K562 (cell line): Measurements from ENCODE around the gene NDUFB7. TPM values are rescaled to one million over a fixed set of nuclear protein-coding genes. Genes with fewer than 3 reads are reported as not detected.
A peak's percentile ranks its signal among the peaks of the same experiment; 100 is the strongest.

ENCODE experiments used
- BMI1 ChIP-seq: fragments of 150-350 bp; IDR thresholded peaks from 2 replicates; pipeline ENCODE4 v1.6.1; 2014; ENCODE audit warnings: low read length
- BRF2 ChIP-seq: IDR thresholded peaks from 3 replicates; pipeline ENCODE4 v1.6.1; 2011; ENCODE audit warnings: borderline replicate concordance, mild to moderate bottlenecking; ENCODE audit not compliant: insufficient read length, insufficient read depth
- DNMT1 ChIP-seq: fragments of 450-650 bp; IDR thresholded peaks from 2 replicates; pipeline ENCODE4 v1.6.1; 2016; ENCODE audit warnings: antibody characterized with exemption, mild to moderate bottlenecking
- ESRRA ChIP-seq: fragments of 450-650 bp; IDR thresholded peaks from 2 replicates; pipeline ENCODE4 v1.6.1; 2014; ENCODE audit warnings: low read depth, mild to moderate bottlenecking, moderate library complexity, borderline replicate concordance
- EZH2 ChIP-seq: IDR thresholded peaks from 2 replicates; pipeline ENCODE4 v1.6.1; 2012; ENCODE audit warnings: low read depth, mild to moderate bottlenecking, inconsistent platforms, low read length, borderline replicate concordance
- GATA2 ChIP-seq: sonication (generic); formaldehyde crosslinking; IDR thresholded peaks from 2 replicates; pipeline ENCODE4 v1.4.0; 2020; ENCODE audit warnings: mild to moderate bottlenecking, missing genetic modification reagents
- HEY1 ChIP-seq: fragments of 250-450 bp; sonication (Bioruptor Pico); IDR thresholded peaks from 2 replicates; pipeline ENCODE4 v1.5.0; 2020; ENCODE audit warnings: mild to moderate bottlenecking, moderate library complexity, borderline replicate concordance
- HNRNPK ChIP-seq: fragments of 200-400 bp; formaldehyde crosslinking; IDR thresholded peaks from one replicate; pipeline ENCODE4 v1.6.1; 2018; ENCODE audit warnings: mild to moderate bottlenecking, low read depth, low read length; ENCODE audit not compliant: poor library complexity, severe bottlenecking
- JUNB ChIP-seq: fragments of 450-650 bp; formaldehyde crosslinking; conservative IDR thresholded peaks from 2 replicates; pipeline ENCODE4 v1.4.0; 2020; ENCODE audit warnings: mild to moderate bottlenecking
- NELFE ChIP-seq: IDR thresholded peaks from 2 replicates; pipeline ENCODE4 v1.6.1; 2011; ENCODE audit warnings: mild to moderate bottlenecking; ENCODE audit not compliant: insufficient read depth, insufficient read length
- NFIX ChIP-seq: fragments of 250-450 bp; sonication (Bioruptor Pico); IDR thresholded peaks from 2 replicates; pipeline ENCODE4 v1.4.0; 2020; ENCODE audit warnings: low read depth, mild to moderate bottlenecking, moderate library complexity
- PCBP1 ChIP-seq: fragments of 200-400 bp; formaldehyde crosslinking; IDR thresholded peaks from 2 replicates; pipeline ENCODE4 v1.6.1; 2018; ENCODE audit warnings: mild to moderate bottlenecking, low read depth, low read length; ENCODE audit not compliant: poor library complexity, severe bottlenecking
- SIX5 ChIP-seq, 2 experiments: IDR thresholded peaks; 2 replicates each; pipeline ENCODE4 v1.6.1; 2011; ENCODE audit warnings: low read length in 2 of 2, borderline replicate concordance in 1 of 2, low read depth in 1 of 2, mild to moderate bottlenecking in 1 of 2, moderate library complexity in 1 of 2; ENCODE audit not compliant: insufficient read depth in 1 of 2
- ZBTB17 ChIP-seq: fragments of 450-650 bp; formaldehyde crosslinking; IDR thresholded peaks from 2 replicates; pipeline ENCODE4 v1.4.0; 2020; ENCODE audit warnings: mild to moderate bottlenecking
- ZNF124 ChIP-seq: sonication (generic); formaldehyde crosslinking; IDR thresholded peaks from 2 replicates; pipeline ENCODE4 v1.8.1; 2022; ENCODE audit warnings: missing genetic modification reagents
- ZNF274 ChIP-seq: IDR thresholded peaks from 2 replicates; pipeline ENCODE4 v1.6.1; 2011; ENCODE audit warnings: low read depth, mild to moderate bottlenecking, low read length, moderate library complexity, borderline replicate concordance
- ZNF75A ChIP-seq: fragments of 450-650 bp; formaldehyde crosslinking; IDR thresholded peaks from 2 replicates; pipeline ENCODE4 v1.4.0; 2020; ENCODE audit warnings: mild to moderate bottlenecking
- polyA plus RNA-seq, 8 experiments: library from polyadenylated mRNA; depleted of rRNA in 4 of 8; stranded (reverse) in 5 of 8; unstranded in 3 of 8; fragments of >200 nt; fragmentation: Nextera tagmentation in 2 of 8; fragmentation: Illumina TruSeq in 1 of 8; extraction: Ambion mirVana in 2 of 8; extraction: Trizol in 1 of 8; gene quantifications; 2 replicates each; pipeline versions ENCODE4 v1.2.1 to v1.2.3, GENCODE V29; 2011 to 2014; ENCODE audit warnings: inconsistent platforms in 1 of 8, missing spikeins in 1 of 8
- total RNA-seq, 7 experiments: library from RNA; depleted of rRNA in 6 of 7; stranded (reverse); fragments of >200 nt in 6 of 7; fragmentation: Illumina TruSeq in 2 of 7; extraction: Trizol in 2 of 7; gene quantifications; 2 replicates each; pipeline versions ENCODE4 v1.2.1 to v1.2.3, GENCODE V29; 2011 to 2021; ENCODE audit warnings: low replicate concordance in 1 of 7
- TF ChIP-seq, protein P1 (sequence below): fragments of 250-450 bp; sonication (Bioruptor Pico); IDR thresholded peaks from 2 replicates; pipeline ENCODE4 v1.8.0; 2021; ENCODE audit warnings: mild to moderate bottlenecking, moderate library complexity
- TF ChIP-seq, protein P2 (sequence below), 2 experiments: fragments of 450-650 bp in 1 of 2; sonication (generic) in 1 of 2; formaldehyde crosslinking in 1 of 2; IDR thresholded peaks in 1 of 2; conservative IDR thresholded peaks in 1 of 2; 2 replicates each; pipeline versions ENCODE4 v1.6.1 to v1.8.1; 2016 to 2023; ENCODE audit warnings: mild to moderate bottlenecking in 2 of 2, moderate library complexity in 2 of 2, inconsistent platforms in 1 of 2, missing genetic modification reagents in 1 of 2
- TF ChIP-seq, protein P3 (sequence below): fragments of 450-650 bp; IDR thresholded peaks from 2 replicates; pipeline ENCODE4 v1.7.0; 2016; ENCODE audit warnings: borderline replicate concordance

Gene NDUFB7
- total and polyA plus RNA-seq, 9 of the 15 experiments (the other 6 are each of a cell fraction or from before 2014, with no cell fraction given) = 14.9 to 842 (median 137) TPM

DNA sequence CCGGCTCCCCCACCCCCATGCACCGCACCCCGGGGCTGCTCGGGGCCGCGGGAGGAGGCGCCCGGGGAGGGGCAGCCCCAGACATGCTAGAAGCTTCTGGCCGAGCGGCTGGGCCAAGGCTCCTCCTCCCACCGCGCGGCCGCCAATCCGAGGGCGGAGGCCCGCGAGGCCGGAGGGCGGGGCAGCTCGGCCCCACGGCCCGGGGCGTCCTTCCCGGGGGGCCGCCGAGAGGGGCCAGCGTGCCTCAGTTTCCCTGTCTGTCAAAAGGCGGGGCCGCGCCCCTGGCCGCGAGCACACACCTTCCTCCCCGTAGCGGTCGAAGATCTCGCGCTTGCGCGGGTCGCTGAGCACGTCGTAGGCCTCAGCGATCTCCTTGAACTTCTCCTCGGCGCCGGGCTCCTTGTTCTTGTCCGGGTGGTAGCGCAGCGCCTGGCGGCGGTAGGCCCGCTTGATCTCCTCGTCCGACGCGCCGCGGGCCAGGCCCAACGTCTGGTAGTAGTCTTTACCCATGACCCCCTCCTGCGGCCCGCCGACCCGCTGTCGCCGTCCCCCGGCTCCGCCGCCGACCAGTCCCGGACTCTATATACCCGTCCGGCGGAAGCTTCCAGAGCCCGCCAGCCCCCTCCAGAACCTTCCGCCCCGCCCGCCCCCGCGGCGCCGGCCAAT, 53.9 kb downstream of the NDUFB7 start, which contains the start of gene DNAJB1 (continued):
- TF ChIP-seq GATA2 (CRISPR knock-in tag) (no peak), PCBP1 (peak; percentile 69), ZNF75A (CRISPR knock-in tag) (no peak), BMI1 (no peak), JUNB (no peak), SIX5 (IDR thresholded peaks at IDR 0.05; ENCODE audit: borderline replicate concordance in 1 of 2, insufficient read depth in 1 of 2, low read depth in 1 of 2, low read length in 2 of 2) (no peak), ZNF274 (no peak), ZBTB17 (CRISPR knock-in tag) (peak; percentile 64; the same call in 1 of the 2 replicates), HNRNPK (no peak), HEY1 (CRISPR knock-in tag) (no peak), BRF2 (no peak), ESRRA (peak; percentile 41; the same call in 1 of the 2 replicates), EZH2 (no peak), NFIX (CRISPR knock-in tag) (no peak), ZNF124 (CRISPR knock-in tag) (no peak), NELFE (peak; percentile 67), DNMT1 (no peak)
- TF ChIP-seq, protein P1, sequence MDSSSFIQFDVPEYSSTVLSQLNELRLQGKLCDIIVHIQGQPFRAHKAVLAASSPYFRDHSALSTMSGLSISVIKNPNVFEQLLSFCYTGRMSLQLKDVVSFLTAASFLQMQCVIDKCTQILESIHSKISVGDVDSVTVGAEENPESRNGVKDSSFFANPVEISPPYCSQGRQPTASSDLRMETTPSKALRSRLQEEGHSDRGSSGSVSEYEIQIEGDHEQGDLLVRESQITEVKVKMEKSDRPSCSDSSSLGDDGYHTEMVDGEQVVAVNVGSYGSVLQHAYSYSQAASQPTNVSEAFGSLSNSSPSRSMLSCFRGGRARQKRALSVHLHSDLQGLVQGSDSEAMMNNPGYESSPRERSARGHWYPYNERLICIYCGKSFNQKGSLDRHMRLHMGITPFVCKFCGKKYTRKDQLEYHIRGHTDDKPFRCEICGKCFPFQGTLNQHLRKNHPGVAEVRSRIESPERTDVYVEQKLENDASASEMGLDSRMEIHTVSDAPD (CRISPR knock-in tag) = no peak
- TF ChIP-seq, protein P2, sequence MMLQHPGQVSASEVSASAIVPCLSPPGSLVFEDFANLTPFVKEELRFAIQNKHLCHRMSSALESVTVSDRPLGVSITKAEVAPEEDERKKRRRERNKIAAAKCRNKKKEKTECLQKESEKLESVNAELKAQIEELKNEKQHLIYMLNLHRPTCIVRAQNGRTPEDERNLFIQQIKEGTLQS (IDR thresholded peaks at IDR 0.05) = no peak
- TF ChIP-seq, protein P2 (CRISPR knock-in tag; conservative IDR thresholded peaks at IDR 0.05) = 0 out of 2 replicates have a peak, but pooled peaks have one; percentile 42
- TF ChIP-seq, protein P3, sequence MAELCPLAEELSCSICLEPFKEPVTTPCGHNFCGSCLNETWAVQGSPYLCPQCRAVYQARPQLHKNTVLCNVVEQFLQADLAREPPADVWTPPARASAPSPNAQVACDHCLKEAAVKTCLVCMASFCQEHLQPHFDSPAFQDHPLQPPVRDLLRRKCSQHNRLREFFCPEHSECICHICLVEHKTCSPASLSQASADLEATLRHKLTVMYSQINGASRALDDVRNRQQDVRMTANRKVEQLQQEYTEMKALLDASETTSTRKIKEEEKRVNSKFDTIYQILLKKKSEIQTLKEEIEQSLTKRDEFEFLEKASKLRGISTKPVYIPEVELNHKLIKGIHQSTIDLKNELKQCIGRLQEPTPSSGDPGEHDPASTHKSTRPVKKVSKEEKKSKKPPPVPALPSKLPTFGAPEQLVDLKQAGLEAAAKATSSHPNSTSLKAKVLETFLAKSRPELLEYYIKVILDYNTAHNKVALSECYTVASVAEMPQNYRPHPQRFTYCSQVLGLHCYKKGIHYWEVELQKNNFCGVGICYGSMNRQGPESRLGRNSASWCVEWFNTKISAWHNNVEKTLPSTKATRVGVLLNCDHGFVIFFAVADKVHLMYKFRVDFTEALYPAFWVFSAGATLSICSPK = no peak
